H9 (cell line): ENCODE data around the gene KRT79. TPM values are rescaled to one million over a fixed set of nuclear protein-coding genes. Genes with fewer than 3 reads are reported as not detected.
A peak's percentile ranks its signal among the peaks of the same experiment; 100 is the strongest.

Experiments used
- DNase-seq: peaks from one replicate; pipeline ENCODE4 v3.0.0-alpha.2; 2017
- H2AFZ ChIP-seq: one replicate; pipeline ENCODE4 v1.6.1; 2013; ENCODE audit warnings: mild to moderate bottlenecking, low read length, control low read depth, moderate library complexity
- H2AK5ac ChIP-seq: 2 replicates; pipeline ENCODE4 v1.6.1; 2013; ENCODE audit warnings: low read length, control low read depth, mixed read lengths; ENCODE audit not compliant: insufficient read length
- H2BK120ac ChIP-seq: one replicate; pipeline ENCODE4 v1.6.1; 2013; ENCODE audit warnings: low read depth, mild to moderate bottlenecking, low read length, control low read depth, inconsistent platforms; ENCODE audit not compliant: poor library complexity, severe bottlenecking
- H2BK12ac ChIP-seq: 2 replicates; pipeline ENCODE4 v1.6.1; 2013; ENCODE audit warnings: low read length, control low read depth, mixed read lengths, low read depth; ENCODE audit not compliant: insufficient read length
- H2BK15ac ChIP-seq: 2 replicates; pipeline ENCODE4 v1.6.1; 2013; ENCODE audit warnings: low read depth, low read length, control low read depth
- H2BK20ac ChIP-seq: one replicate; pipeline ENCODE4 v1.6.1; 2013; ENCODE audit warnings: low read depth, mild to moderate bottlenecking, low read length, control low read depth, inconsistent platforms; ENCODE audit not compliant: poor library complexity, severe bottlenecking
- H2BK5ac ChIP-seq: 2 replicates; pipeline ENCODE4 v1.6.1; 2013; ENCODE audit warnings: low read length, control low read depth, mixed read lengths; ENCODE audit not compliant: insufficient read length
- H3K14ac ChIP-seq: 2 replicates; pipeline ENCODE4 v1.6.1; 2013; ENCODE audit warnings: low read length, control low read depth; ENCODE audit not compliant: insufficient read depth
- H3K18ac ChIP-seq: 2 replicates; pipeline ENCODE4 v1.6.1; 2013; ENCODE audit warnings: low read depth, mild to moderate bottlenecking, mixed read lengths, low read length, control low read depth; ENCODE audit not compliant: insufficient read length
- H3K23ac ChIP-seq: 2 replicates; pipeline ENCODE4 v1.6.1; 2013; ENCODE audit warnings: low read length, control low read depth, mixed read lengths, low read depth; ENCODE audit not compliant: insufficient read length
- H3K23me2 ChIP-seq: 2 replicates; pipeline ENCODE4 v1.6.1; 2013; ENCODE audit warnings: low read depth, mild to moderate bottlenecking, mixed read lengths, low read length, control low read depth; ENCODE audit not compliant: insufficient read length, poor library complexity, severe bottlenecking
- H3K27ac ChIP-seq: 2 replicates; pipeline ENCODE4 v1.5.1; 2013; ENCODE audit warnings: low read length, control low read depth, mixed read lengths, low read depth; ENCODE audit not compliant: insufficient read length
- H3K27me3 ChIP-seq: 2 replicates; pipeline ENCODE4 v1.6.1; 2013; ENCODE audit warnings: low read length, control low read depth, inconsistent platforms; ENCODE audit not compliant: insufficient read depth
- H3K4ac ChIP-seq: 2 replicates; pipeline ENCODE4 v1.6.1; 2013; ENCODE audit warnings: low read depth, mild to moderate bottlenecking, control low read depth, inconsistent platforms, low read length, moderate library complexity
- H3K4me1 ChIP-seq: 2 replicates; pipeline ENCODE4 v1.6.1; 2013; ENCODE audit warnings: low read length, control low read depth, inconsistent platforms; ENCODE audit not compliant: insufficient read depth
- H3K4me2 ChIP-seq: 2 replicates; pipeline ENCODE4 v1.6.1; 2013; ENCODE audit warnings: low read length, control low read depth, mixed read lengths; ENCODE audit not compliant: insufficient read length, insufficient read depth
- H3K56ac ChIP-seq: 2 replicates; pipeline ENCODE4 v1.6.1; 2013; ENCODE audit warnings: low read depth, mild to moderate bottlenecking, mixed read lengths, low read length, control low read depth; ENCODE audit not compliant: insufficient read length
- H3K79me1 ChIP-seq: 2 replicates; pipeline ENCODE4 v1.6.1; 2013; ENCODE audit warnings: low read depth, mild to moderate bottlenecking, moderate library complexity, low read length, control low read depth, inconsistent platforms; ENCODE audit not compliant: insufficient read depth, poor library complexity, severe bottlenecking
- H3K79me2 ChIP-seq: 2 replicates; pipeline ENCODE4 v1.6.1; 2013; ENCODE audit warnings: low read length, control low read depth, inconsistent platforms; ENCODE audit not compliant: insufficient read depth
- H3K9ac ChIP-seq: 2 replicates; pipeline ENCODE4 v1.6.1; 2013; ENCODE audit warnings: low read length, control low read depth, mixed read lengths; ENCODE audit not compliant: insufficient read length; ENCODE audit errors: extremely low read depth
- H3K9me3 ChIP-seq: one replicate; pipeline ENCODE4 v1.6.1; 2013; ENCODE audit warnings: low read depth, low read length, inconsistent platforms; ENCODE audit not compliant: control insufficient read depth
- H3T11ph ChIP-seq: one replicate; pipeline ENCODE4 v1.6.1; 2013; ENCODE audit warnings: mild to moderate bottlenecking, low read length, control low read depth, inconsistent platforms
- H4K20me1 ChIP-seq: one replicate; pipeline ENCODE4 v1.6.1; 2013; ENCODE audit not compliant: control insufficient read depth, insufficient read length, insufficient read depth
- H4K5ac ChIP-seq: 2 replicates; pipeline ENCODE4 v1.6.1; 2013; ENCODE audit warnings: low read depth, mild to moderate bottlenecking, mixed read lengths, low read length, control low read depth; ENCODE audit not compliant: insufficient read length
- H4K8ac ChIP-seq: replicated peaks from 2 replicates; pipeline ENCODE4 v1.6.1; 2013; ENCODE audit warnings: low read length, control low read depth, mixed read lengths, low read depth; ENCODE audit not compliant: insufficient read length
- H4K91ac ChIP-seq: 2 replicates; pipeline ENCODE4 v1.6.1; 2013; ENCODE audit warnings: low read depth, mild to moderate bottlenecking, moderate library complexity, mixed read lengths, low read length, control low read depth; ENCODE audit not compliant: insufficient read length
- H3K27ac Mint-ChIP-seq, 3 experiments: 2 replicates in 2 of 3; 3 replicates in 1 of 3; pipeline ENCODE4 v1.8.0; 2020 to 2021; ENCODE audit warnings: mixed read lengths in 3 of 3, mild to moderate bottlenecking in 1 of 3, moderate library complexity in 1 of 3
- H3K27me3 Mint-ChIP-seq: 2 replicates; pipeline ENCODE4 v1.8.0; 2021; ENCODE audit warnings: low read depth, mild to moderate bottlenecking, moderate library complexity, mixed read lengths
- H3K36me3 Mint-ChIP-seq, 3 experiments: 2 replicates in 2 of 3; 3 replicates in 1 of 3; pipeline ENCODE4 v1.8.0; 2020 to 2021; ENCODE audit warnings: low read depth in 3 of 3, mixed read lengths in 3 of 3; ENCODE audit not compliant: insufficient read depth in 1 of 3
- H3K4me1 Mint-ChIP-seq, 2 experiments: 2 replicates each; pipeline ENCODE4 v1.8.0; 2020; ENCODE audit warnings: mixed read lengths in 2 of 2
- H3K4me3 Mint-ChIP-seq, 2 experiments: 2 replicates in 1 of 2; 3 replicates in 1 of 2; pipeline ENCODE4 v1.8.0; 2020 to 2021; ENCODE audit warnings: mild to moderate bottlenecking in 2 of 2, mixed read lengths in 2 of 2, moderate library complexity in 1 of 2
- H3K9me3 Mint-ChIP-seq, 2 experiments: 2 replicates in 1 of 2; 3 replicates in 1 of 2; pipeline ENCODE4 v1.8.0; 2020; ENCODE audit warnings: mild to moderate bottlenecking in 2 of 2, mixed read lengths in 2 of 2, moderate library complexity in 1 of 2
- CTCF ChIP-seq: fragments of 200-600 bp; sonication (generic); conservative IDR thresholded peaks from 3 replicates; pipeline ENCODE4 v1.8.0; 2021; ENCODE audit warnings: antibody characterized with exemption, mild to moderate bottlenecking
- WGBS: extraction: QIAGEN DNeasy Blood & Tissue Kit; methylation state at CpG from one replicate; pipeline ENCODE4 v1.1.7; 2013; ENCODE audit warnings: missing lambda C conversion rate, low lambda C conversion rate, mixed read lengths; ENCODE audit not compliant: insufficient read length; ENCODE audit errors: extremely low coverage; 5-methylcytosine and 5-hydroxymethylcytosine counted together
- total RNA-seq: library from RNA; stranded (reverse); gene quantifications from 2 replicates; pipeline ENCODE4 v1.2.1, GENCODE V29; 2021

The KRT79 gene
- total RNA-seq, 1 experiment from 2014 or later, result not detected

GRCh38 chr12:52870361-52871290, 36.5 kb upstream of the KRT79 start:
- Histone ChIP-seq H4K20me1 (no peaks in the 10 kb centered on the region), H4K91ac (no peak overlapping the region), H3T11ph (no peak overlapping the region), H3K9ac (no peak overlapping the region), H2BK20ac (no peak overlapping the region), H4K5ac (no peak overlapping the region), H3K79me2 (no peaks in the 10 kb centered on the region), H3K23ac (no peak overlapping the region), H3K18ac (no peak overlapping the region), H3K56ac (no peak overlapping the region), H3K79me1 (no peaks in the 10 kb centered on the region), H3K4ac (no peak overlapping the region), H2BK12ac (no peak overlapping the region), H2BK15ac (no peak overlapping the region), H3K27ac (no peak overlapping the region), H2BK120ac (no peak overlapping the region), H3K14ac (no peak overlapping the region), H3K27me3 (no peaks in the 10 kb centered on the region; the same call in 1 of the 2 replicates), H2BK5ac (no peak overlapping the region), H4K8ac (no peak overlapping the region), H3K4me1 (no peaks in the 10 kb centered on the region), H3K23me2 (peaks cover 3% of the 10 kb centered on the region), H3K4me2 (no peak overlapping the region), H2AFZ (no peak overlapping the region), H3K9me3 (no peaks in the 10 kb centered on the region), H2AK5ac (no peak overlapping the region)
- Mint-ChIP-seq H3K9me3 (no peaks in the 10 kb centered on the region), H3K4me3 (no peak overlapping the region), H3K4me1 (peaks cover 10 to 21% of the 10 kb centered on the region in 2 experiments), H3K27me3 (peaks cover 45% of the 10 kb centered on the region), H3K36me3 (no peaks in the 10 kb centered on the region), H3K27ac (no peak overlapping the region)
- peak; percentile 97 for TF ChIP-seq CTCF
- DNase-seq, result peak; percentile 88
- WGBS, result no CpG with 5 or more reads among the region's 14 CpGs
